Measurements from ENCODE around the gene ATP9B. TPM values are rescaled to one million over a fixed set of nuclear protein-coding genes. Genes with fewer than 3 reads are reported as not detected.

ATP9B gene
- total RNA-seq, 1 experiment from 2014 or later, result 20.9 TPM

DNA sequence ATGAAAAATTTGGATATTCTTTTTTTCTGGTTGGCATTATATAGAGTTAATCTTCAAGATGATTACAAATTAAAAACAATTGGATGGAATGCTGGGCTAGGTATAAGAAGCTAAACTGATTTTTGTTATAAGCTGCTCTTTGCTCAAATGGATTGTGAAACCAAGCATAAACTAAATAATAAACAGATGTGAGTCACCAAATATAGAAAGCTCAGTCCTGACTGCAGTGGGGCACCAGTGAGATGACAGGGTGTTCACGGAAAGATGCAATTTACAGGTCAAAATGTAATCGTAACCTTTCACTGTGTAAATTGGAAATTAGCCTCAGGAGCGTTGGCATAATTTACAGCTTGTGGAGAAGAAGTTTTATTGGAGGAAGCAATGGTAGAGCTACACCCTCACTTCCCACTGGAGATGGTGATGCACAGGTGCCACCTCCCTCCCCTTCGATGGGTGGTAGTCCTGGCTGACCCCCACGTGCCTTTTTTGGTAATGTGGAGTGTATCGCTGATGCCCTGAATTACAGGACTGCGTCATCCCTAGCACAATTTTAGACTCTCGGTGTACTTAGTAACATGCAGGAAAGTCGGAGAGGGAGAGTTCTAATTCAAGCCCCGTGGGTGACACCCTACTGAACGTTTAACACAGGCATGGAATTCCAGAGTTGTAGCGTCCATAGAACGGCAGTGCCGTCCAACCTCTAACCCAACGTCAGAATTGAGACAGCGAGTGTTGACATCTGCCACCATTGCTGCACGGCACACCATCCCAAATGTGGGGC, 252.6 kb downstream of the ATP9B start:
- H2BK15ac ChIP-seq (ENCODE audit: low read depth, low read length), result no peak overlapping the region
- no peak overlapping the region for H3K9ac ChIP-seq (ENCODE audit: extremely low read depth, insufficient read length, low read length)
- no peak overlapping the region for H2AK5ac ChIP-seq (ENCODE audit: insufficient read length, low read length)
- H3K23ac ChIP-seq (ENCODE audit: insufficient read length, low read depth, low read length), result no peak overlapping the region
- no peaks in the 10 kb centered on the region for H3K23me2 ChIP-seq (ENCODE audit: insufficient read length, low read depth, low read length, poor library complexity, severe bottlenecking)
- no peaks in the 10 kb centered on the region for H3K79me2 ChIP-seq (ENCODE audit: insufficient read depth, low read length)
- H2BK5ac ChIP-seq (ENCODE audit: insufficient read length, low read length), result no peak overlapping the region
- peaks cover 0 to 6% (median 4%) of the 10 kb centered on the region in 3 experiments; a peak in 5 of 7 replicates for H3K36me3 Mint-ChIP-seq (ENCODE audit: insufficient read depth in 1 of 3, low read depth in 3 of 3)
- H4K20me1 ChIP-seq (ENCODE audit: control insufficient read depth, insufficient read depth, insufficient read length), result no peaks in the 10 kb centered on the region
- H3K27ac Mint-ChIP-seq, result no peak overlapping the region; a peak in 1 of 7 replicates
- no peaks in the 10 kb centered on the region for H3K9me3 Mint-ChIP-seq
- H3K79me1 ChIP-seq (ENCODE audit: insufficient read depth, low read depth, low read length, poor library complexity, severe bottlenecking), result no peaks in the 10 kb centered on the region
- no peak overlapping the region for H3K56ac ChIP-seq (ENCODE audit: insufficient read length, low read depth, low read length)
- H3K27ac ChIP-seq (ENCODE audit: insufficient read length, low read depth, low read length), result no peak overlapping the region
- H3K9me3 ChIP-seq (ENCODE audit: control insufficient read depth, low read depth, low read length), result no peaks in the 10 kb centered on the region
- H3K4me1 Mint-ChIP-seq, result peaks cover 5 to 10% of the 10 kb centered on the region in 2 experiments
- no peak overlapping the region for H2AFZ ChIP-seq (ENCODE audit: low read length)
- no peak overlapping the region for H3K4me2 ChIP-seq (ENCODE audit: insufficient read depth, insufficient read length, low read length)
- H2BK12ac ChIP-seq (ENCODE audit: insufficient read length, low read depth, low read length), result no peak overlapping the region
- H4K5ac ChIP-seq (ENCODE audit: insufficient read length, low read depth, low read length), result no peak overlapping the region
- H2BK120ac ChIP-seq (ENCODE audit: low read depth, low read length, poor library complexity, severe bottlenecking), result no peak overlapping the region
- no peak overlapping the region for H3K4ac ChIP-seq (ENCODE audit: low read depth, low read length)
- no peak overlapping the region for H3K18ac ChIP-seq (ENCODE audit: insufficient read length, low read depth, low read length)
- no CpG with 5 or more reads among the region's 17 CpGs for WGBS (ENCODE audit: extremely low coverage, insufficient read length, low lambda C conversion rate)
- H4K91ac ChIP-seq (ENCODE audit: insufficient read length, low read depth, low read length), result no peak overlapping the region
- TF ChIP-seq, protein P1, sequence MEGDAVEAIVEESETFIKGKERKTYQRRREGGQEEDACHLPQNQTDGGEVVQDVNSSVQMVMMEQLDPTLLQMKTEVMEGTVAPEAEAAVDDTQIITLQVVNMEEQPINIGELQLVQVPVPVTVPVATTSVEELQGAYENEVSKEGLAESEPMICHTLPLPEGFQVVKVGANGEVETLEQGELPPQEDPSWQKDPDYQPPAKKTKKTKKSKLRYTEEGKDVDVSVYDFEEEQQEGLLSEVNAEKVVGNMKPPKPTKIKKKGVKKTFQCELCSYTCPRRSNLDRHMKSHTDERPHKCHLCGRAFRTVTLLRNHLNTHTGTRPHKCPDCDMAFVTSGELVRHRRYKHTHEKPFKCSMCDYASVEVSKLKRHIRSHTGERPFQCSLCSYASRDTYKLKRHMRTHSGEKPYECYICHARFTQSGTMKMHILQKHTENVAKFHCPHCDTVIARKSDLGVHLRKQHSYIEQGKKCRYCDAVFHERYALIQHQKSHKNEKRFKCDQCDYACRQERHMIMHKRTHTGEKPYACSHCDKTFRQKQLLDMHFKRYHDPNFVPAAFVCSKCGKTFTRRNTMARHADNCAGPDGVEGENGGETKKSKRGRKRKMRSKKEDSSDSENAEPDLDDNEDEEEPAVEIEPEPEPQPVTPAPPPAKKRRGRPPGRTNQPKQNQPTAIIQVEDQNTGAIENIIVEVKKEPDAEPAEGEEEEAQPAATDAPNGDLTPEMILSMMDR (conservative IDR thresholded peaks at IDR 0.05), result no peak
- no peaks in the 10 kb centered on the region for H3K27me3 Mint-ChIP-seq (ENCODE audit: low read depth)
- H2BK20ac ChIP-seq (ENCODE audit: low read depth, low read length, poor library complexity, severe bottlenecking), result no peak overlapping the region
- no peaks in the 10 kb centered on the region for H3K4me1 ChIP-seq (ENCODE audit: insufficient read depth, low read length)
- no peak overlapping the region for H4K8ac ChIP-seq (replicated peaks; ENCODE audit: insufficient read length, low read depth, low read length)
- no peak overlapping the region for H3K14ac ChIP-seq (ENCODE audit: insufficient read depth, low read length)
- H3K27me3 ChIP-seq (ENCODE audit: insufficient read depth, low read length), result no peaks in the 10 kb centered on the region
- H3K4me3 Mint-ChIP-seq, result no peak overlapping the region
- no peak overlapping the region for H3T11ph ChIP-seq (ENCODE audit: low read length)
- no peak for DNase-seq
